Bronchial epithelial cell (primary cell): ENCODE results near the gene NLRP6. TPM values are rescaled to one million over a fixed set of nuclear protein-coding genes. Genes with fewer than 3 reads are reported as not detected.

Experiments
- DNase-seq: peaks from one replicate; pipeline ENCODE4 v3.0.0-alpha.2; 2010; ENCODE audit warnings: low read depth
- FAIRE-seq: peaks from 2 replicates; lab custom pipeline; 2011; peaks lifted over from hg19 to GRCh38; lab: Jason Lieb, UNC
- H3K27me3 ChIP-seq: 2 replicates; pipeline ENCODE4 v1.5.1; 2011; ENCODE audit warnings: low read length; ENCODE audit not compliant: control insufficient read depth, insufficient read depth
- H3K36me3 ChIP-seq: 2 replicates; pipeline ENCODE4 v1.5.1; 2011; ENCODE audit warnings: low read length; ENCODE audit not compliant: control insufficient read depth, insufficient read depth
- H3K4me3 ChIP-seq: 2 replicates; pipeline ENCODE4 v1.5.1; 2011; ENCODE audit warnings: mild to moderate bottlenecking, low read depth, low read length, control low read depth
- CTCF ChIP-seq: IDR thresholded peaks from 2 replicates; pipeline ENCODE4 v1.5.1; 2011; ENCODE audit warnings: mild to moderate bottlenecking, moderate library complexity, low read length, control low read depth, inconsistent platforms; ENCODE audit not compliant: insufficient read depth, severe bottlenecking
- total RNA-seq: library from RNA; depleted of rRNA; stranded (reverse); fragments of >200 nt; gene quantifications from 2 replicates; pipeline ENCODE4 v1.2.1, GENCODE V29; 2014

The NLRP6 gene
- total RNA-seq, 1 donor from 2014 or later, result not detected

DNA sequence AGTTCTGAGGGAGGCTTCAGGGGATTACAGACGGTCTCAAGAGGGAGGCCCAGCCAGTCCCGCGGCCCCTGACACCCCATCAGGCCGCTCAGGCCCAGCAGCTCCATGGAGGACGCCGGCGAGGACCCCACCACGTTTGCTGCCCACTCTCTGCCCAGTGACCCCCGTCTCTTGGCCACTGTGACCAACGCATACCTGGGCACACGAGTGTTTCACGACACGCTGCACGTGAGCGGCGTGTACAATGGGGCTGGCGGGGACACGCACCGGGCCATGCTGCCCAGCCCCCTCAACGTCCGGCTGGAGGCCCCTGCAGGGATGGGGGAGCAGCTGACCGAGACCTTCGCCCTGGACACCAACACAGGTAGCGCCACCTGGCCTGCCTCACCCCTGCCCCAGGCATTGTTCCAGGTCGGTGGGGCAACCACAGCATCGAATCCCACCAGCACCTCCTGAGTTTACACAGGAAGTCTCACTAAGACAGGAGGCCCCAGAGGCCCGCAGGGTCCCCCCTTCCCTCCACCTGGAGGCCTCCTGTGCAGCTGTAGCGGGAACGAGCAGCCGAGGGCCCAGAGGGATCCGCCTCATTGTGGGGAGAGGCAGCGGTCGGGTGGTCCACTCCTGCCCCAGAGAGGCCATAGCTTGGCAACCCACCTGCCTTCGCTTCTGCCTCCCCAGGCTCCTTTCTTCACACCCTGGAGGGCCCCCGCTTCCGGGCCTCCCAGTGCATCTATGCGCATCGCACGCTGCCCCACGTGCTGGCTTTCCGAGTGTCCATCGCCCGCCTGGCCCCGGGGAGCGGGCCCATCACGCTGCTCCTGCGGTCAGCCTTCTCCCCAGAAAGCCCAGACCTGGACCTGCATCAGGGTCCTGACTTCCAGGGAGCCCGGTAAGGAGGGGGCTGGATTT lies 11.8 kb downstream of the NLRP6 start:
- Histone ChIP-seq H3K4me3 (no peak overlapping the region), H3K27me3 (peaks cover 14% of the 10 kb centered on the region), H3K36me3 (no peaks in the 10 kb centered on the region)
- DNase-seq (no peak), FAIRE-seq (no peak)
- TF ChIP-seq CTCF, result no peak

GRCh38 chr11:290621-291231 lies 12.5 kb downstream of the NLRP6 start:
- no peak for FAIRE-seq
- TF ChIP-seq CTCF, result no peak
- Histone ChIP-seq H3K27me3 (peaks cover 14% of the 10 kb centered on the region), H3K36me3 (no peaks in the 10 kb centered on the region), H3K4me3 (no peak overlapping the region)
- no peak for DNase-seq

DNA sequence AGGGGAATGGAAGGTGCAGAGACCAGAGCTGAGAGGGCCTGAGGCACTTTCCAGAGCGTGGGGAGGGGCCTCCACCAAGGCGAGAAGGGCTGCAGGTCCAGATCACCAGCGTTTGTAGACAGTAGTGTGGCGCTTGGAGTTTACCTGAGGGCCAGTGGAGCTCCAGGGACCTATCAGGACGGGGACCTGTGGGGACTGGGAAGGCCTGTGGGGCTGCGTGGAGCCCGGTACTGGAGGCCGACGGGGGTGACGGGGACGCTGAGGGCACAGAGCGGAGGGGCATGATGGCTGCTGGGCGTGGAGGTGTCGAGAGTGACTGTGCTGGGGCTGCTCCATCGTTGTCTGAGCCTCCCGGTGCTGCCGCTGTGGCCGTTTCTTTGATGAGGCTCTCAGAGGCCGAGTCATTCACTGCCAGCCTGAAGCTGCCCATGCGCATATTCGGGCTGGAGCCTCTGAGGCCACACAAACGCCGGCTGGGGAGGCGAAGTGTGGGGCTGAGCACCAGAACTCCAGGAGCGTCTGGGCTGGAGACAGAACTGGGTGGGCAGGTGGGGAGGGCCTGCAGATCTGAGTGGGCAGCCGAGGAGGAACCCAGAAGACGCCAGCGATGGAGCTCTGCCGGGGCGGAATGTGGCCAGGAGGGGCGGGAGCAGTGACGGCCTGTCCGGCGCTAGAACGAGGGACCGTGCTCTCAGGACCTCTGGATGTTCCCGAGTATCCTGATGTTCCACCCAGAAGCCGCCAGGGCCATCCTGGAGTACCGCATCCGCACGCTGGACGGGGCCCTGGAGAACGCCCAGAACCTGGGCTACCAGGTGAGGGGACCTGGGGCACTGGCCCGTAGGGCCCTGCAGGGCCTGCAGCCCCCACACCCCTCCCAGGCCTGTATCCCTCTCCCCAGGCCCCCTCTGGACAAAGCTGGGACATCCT lies 13.3 kb downstream of the NLRP6 start:
- Histone ChIP-seq H3K27me3 (peaks cover 14% of the 10 kb centered on the region), H3K36me3 (no peaks in the 10 kb centered on the region), H3K4me3 (no peak overlapping the region)
- FAIRE-seq (no peak), DNase-seq (no peak)
- no peak for TF ChIP-seq CTCF

DNA sequence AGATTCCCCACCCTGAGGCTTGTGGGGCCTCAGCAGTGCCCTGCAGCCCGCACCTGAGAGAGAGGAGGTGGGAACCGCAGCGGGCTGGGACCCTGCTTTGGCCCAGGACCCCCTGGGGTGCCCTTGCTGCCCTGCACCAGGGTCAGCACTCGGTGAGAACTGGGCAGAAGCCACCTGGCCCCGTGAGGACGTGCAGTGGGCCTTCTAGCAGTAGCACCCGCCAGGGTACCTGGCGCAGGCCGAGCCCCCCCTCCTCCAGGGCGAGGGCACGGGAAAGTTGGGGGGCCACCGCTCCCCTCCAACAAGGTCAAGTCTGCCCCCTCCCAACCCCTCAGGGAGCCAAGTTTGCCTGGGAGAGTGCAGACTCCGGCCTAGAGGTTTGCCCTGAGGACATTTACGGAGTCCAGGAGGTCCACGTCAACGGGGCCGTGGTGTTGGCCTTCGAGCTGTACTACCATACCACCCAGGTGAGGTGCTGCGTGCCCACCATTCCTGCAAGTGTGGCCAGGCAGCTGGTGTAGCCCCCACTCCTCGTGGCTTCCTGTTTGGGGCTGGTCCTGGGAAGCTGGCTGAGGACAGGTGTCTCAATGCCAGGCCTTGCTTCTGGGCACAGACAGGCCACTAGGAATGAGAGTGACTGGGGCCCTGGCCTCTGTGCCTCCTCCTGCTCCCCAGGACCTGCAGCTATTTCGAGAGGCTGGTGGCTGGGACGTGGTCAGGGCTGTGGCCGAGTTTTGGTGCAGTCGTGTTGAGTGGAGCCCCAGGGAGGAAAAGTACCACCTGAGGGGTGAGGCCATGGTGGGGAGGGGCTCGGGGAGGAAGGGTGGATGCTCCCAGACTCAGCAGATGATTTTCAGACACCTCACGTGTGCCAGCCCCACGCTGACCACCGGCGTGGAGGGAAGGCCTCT lies 14.3 kb downstream of the NLRP6 start:
- no peak for DNase-seq

More for the DNA sequence above, 14.3 kb downstream of the NLRP6 start:
- Histone ChIP-seq H3K4me3 (no peak overlapping the region), H3K36me3 (no peaks in the 10 kb centered on the region), H3K27me3 (peaks cover 11% of the 10 kb centered on the region)
- TF ChIP-seq CTCF, result no peak
- peak; percentile 52 for FAIRE-seq
